Measurements from ENCODE around the gene DLEC1. TPM values are rescaled to one million over a fixed set of nuclear protein-coding genes. Genes with fewer than 3 reads are reported as not detected.
A peak's percentile ranks its signal among the peaks of the same experiment; 100 is the strongest.

Gene DLEC1
- total and polyA plus RNA-seq, 9 of the 15 experiments (the other 6 are each of a cell fraction or from before 2014, with no cell fraction given), result 0.07 to 0.08 TPM; not detected in 7

GRCh38 chr3:38019658-38020341 is 19.2 kb upstream of the DLEC1 start (continued):
- TF ChIP-seq RREB1 (CRISPR knock-in tag; IDR thresholded peaks at IDR 0.05) (peak; percentile 86; the same call in 1 of the 2 replicates), CBFA2T3 (IDR thresholded peaks at IDR 0.05) (peak; percentile 78), TAL1 (IDR thresholded peaks at IDR 0.05) (no peak), ZEB2 (IDR thresholded peaks at IDR 0.05) (peak; percentile 82), CC2D1A (IDR thresholded peaks at IDR 0.05) (no peak), NR2C1 (IDR thresholded peaks at IDR 0.05) (no peak), NR2C1 (tag; IDR thresholded peaks at IDR 0.05) (peak; percentile 40; the same call in 1 of the 2 replicates), ELF4 (CRISPR knock-in tag; IDR thresholded peaks at IDR 0.05) (no peak), TFAP4 (CRISPR knock-in tag; IDR thresholded peaks at IDR 0.05; ENCODE audit: borderline replicate concordance) (peak; percentile 72; the same call in 1 of the 2 replicates), NFIX (CRISPR knock-in tag; IDR thresholded peaks at IDR 0.05; ENCODE audit: low read depth) (0 out of 2 replicates have a peak, but pooled peaks have one; percentile 3), PHF21A (IDR thresholded peaks at IDR 0.05; ENCODE audit: borderline replicate concordance, low read depth) (no peak)
- TF ChIP-seq, protein P1, sequence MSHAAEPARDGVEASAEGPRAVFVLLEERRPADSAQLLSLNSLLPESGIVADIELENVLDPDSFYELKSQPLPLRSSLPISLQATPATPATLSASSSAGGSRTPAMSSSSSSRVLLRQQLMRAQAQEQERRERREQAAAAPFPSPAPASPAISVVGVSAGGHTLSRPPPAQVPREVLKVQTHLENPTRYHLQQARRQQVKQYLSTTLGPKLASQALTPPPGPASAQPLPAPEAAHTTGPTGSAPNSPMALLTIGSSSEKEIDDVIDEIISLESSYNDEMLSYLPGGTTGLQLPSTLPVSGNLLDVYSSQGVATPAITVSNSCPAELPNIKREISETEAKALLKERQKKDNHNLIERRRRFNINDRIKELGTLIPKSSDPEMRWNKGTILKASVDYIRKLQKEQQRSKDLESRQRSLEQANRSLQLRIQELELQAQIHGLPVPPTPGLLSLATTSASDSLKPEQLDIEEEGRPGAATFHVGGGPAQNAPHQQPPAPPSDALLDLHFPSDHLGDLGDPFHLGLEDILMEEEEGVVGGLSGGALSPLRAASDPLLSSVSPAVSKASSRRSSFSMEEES (CRISPR knock-in tag; IDR thresholded peaks at IDR 0.05), result no peak
- TF ChIP-seq, protein P2, sequence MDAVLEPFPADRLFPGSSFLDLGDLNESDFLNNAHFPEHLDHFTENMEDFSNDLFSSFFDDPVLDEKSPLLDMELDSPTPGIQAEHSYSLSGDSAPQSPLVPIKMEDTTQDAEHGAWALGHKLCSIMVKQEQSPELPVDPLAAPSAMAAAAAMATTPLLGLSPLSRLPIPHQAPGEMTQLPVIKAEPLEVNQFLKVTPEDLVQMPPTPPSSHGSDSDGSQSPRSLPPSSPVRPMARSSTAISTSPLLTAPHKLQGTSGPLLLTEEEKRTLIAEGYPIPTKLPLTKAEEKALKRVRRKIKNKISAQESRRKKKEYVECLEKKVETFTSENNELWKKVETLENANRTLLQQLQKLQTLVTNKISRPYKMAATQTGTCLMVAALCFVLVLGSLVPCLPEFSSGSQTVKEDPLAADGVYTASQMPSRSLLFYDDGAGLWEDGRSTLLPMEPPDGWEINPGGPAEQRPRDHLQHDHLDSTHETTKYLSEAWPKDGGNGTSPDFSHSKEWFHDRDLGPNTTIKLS (IDR thresholded peaks at IDR 0.05; ENCODE audit: borderline replicate concordance, low read depth), result no peak
- TF ChIP-seq, protein P3, sequence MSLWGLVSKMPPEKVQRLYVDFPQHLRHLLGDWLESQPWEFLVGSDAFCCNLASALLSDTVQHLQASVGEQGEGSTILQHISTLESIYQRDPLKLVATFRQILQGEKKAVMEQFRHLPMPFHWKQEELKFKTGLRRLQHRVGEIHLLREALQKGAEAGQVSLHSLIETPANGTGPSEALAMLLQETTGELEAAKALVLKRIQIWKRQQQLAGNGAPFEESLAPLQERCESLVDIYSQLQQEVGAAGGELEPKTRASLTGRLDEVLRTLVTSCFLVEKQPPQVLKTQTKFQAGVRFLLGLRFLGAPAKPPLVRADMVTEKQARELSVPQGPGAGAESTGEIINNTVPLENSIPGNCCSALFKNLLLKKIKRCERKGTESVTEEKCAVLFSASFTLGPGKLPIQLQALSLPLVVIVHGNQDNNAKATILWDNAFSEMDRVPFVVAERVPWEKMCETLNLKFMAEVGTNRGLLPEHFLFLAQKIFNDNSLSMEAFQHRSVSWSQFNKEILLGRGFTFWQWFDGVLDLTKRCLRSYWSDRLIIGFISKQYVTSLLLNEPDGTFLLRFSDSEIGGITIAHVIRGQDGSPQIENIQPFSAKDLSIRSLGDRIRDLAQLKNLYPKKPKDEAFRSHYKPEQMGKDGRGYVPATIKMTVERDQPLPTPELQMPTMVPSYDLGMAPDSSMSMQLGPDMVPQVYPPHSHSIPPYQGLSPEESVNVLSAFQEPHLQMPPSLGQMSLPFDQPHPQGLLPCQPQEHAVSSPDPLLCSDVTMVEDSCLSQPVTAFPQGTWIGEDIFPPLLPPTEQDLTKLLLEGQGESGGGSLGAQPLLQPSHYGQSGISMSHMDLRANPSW (CRISPR knock-in tag; IDR thresholded peaks at IDR 0.05), result 0 out of 2 replicates have a peak, but pooled peaks have one; percentile 69
